SU-DHL-6 (cell line): ENCODE measurements around the gene DIS3L2.

ENCODE experiments used
- H2AFZ ChIP-seq: fragments of 200-600 bp; sonication (generic); 2 replicates; pipeline ENCODE4 v1.6.1; 2014; ENCODE audit warnings: low read depth, mild to moderate bottlenecking, moderate library complexity, mixed read lengths, antibody characterized with exemption, low read length; ENCODE audit not compliant: severe bottlenecking
- H3F3A ChIP-seq: fragments of 200-600 bp; shearing (Covaris generic); 2 replicates; pipeline ENCODE4 v1.6.0; 2016; ENCODE audit warnings: antibody characterized with exemption, mild to moderate bottlenecking; ENCODE audit not compliant: insufficient read depth
- H3K27ac ChIP-seq: fragments of 200-600 bp; sonication (generic); 2 replicates; pipeline ENCODE4 v1.5.1; 2016; ENCODE audit warnings: low read depth, mild to moderate bottlenecking, low read length, moderate library complexity, mixed read lengths
- H3K27me3 ChIP-seq: fragments of 200-600 bp; sonication (generic), shearing (Covaris generic); 2 replicates; pipeline ENCODE4 v1.6.0; 2014; ENCODE audit warnings: mild to moderate bottlenecking, low read length
- H3K36me3 ChIP-seq: fragments of 200-600 bp; sonication (generic); 2 replicates; pipeline ENCODE4 v1.6.1; 2014; ENCODE audit warnings: mild to moderate bottlenecking, low read length, mixed read lengths
- H3K4me2 ChIP-seq: fragments of 300-600, 200-600 bp; shearing (Covaris generic), sonication (generic); 2 replicates; pipeline ENCODE4 v1.6.0; 2014; ENCODE audit warnings: low read length, low read depth, mild to moderate bottlenecking; ENCODE audit not compliant: poor library complexity, severe bottlenecking
- H3K4me3 ChIP-seq: fragments of 200-600 bp; sonication (generic); 2 replicates; pipeline ENCODE4 v1.5.1; 2014; ENCODE audit warnings: antibody characterized with exemption, low read length, mild to moderate bottlenecking, mixed read lengths; ENCODE audit not compliant: insufficient read depth, poor library complexity, severe bottlenecking
- H3K79me2 ChIP-seq: fragments of 200-600 bp; sonication (generic); 2 replicates; pipeline ENCODE4 v1.6.1; 2014; ENCODE audit warnings: mild to moderate bottlenecking, low read length, moderate library complexity; ENCODE audit not compliant: insufficient read depth
- H3K9ac ChIP-seq: fragments of 200-600 bp; sonication (generic); 2 replicates; pipeline ENCODE4 v1.7.0; 2014; ENCODE audit warnings: mild to moderate bottlenecking, low read length
- H3K9me2 ChIP-seq: fragments of 200-600 bp; sonication (generic); replicated peaks from 2 replicates; pipeline ENCODE4 v1.6.1; 2014; ENCODE audit warnings: low read length; ENCODE audit not compliant: insufficient read depth
- H3K9me3 ChIP-seq: fragments of 200-600 bp; sonication (generic); 2 replicates; pipeline ENCODE4 v1.6.1; 2014; ENCODE audit warnings: low read length, mixed read lengths; ENCODE audit not compliant: insufficient read depth
- H4K20me1 ChIP-seq: fragments of 200-600 bp; sonication (generic); 2 replicates; pipeline ENCODE4 v1.6.1; 2014; ENCODE audit warnings: low read depth, mild to moderate bottlenecking, antibody characterized with exemption, low read length, moderate library complexity, mixed read lengths
- CTCF ChIP-seq: fragments of 200-600 bp; sonication (generic); IDR thresholded peaks from one replicate; pipeline ENCODE4 v1.5.1; 2017; ENCODE audit warnings: antibody characterized with exemption, mild to moderate bottlenecking, low read length, moderate library complexity; ENCODE audit not compliant: insufficient read depth, poor library complexity, severe bottlenecking
- EZH2phosphoT487 ChIP-seq: fragments of 200-600 bp; sonication (generic), shearing (Covaris generic); conservative IDR thresholded peaks from 2 replicates; pipeline ENCODE4 v1.6.1; 2018; ENCODE audit warnings: mild to moderate bottlenecking, antibody characterized with exemption, low read length, moderate library complexity, mixed read lengths

The DIS3L2 gene

DNA sequence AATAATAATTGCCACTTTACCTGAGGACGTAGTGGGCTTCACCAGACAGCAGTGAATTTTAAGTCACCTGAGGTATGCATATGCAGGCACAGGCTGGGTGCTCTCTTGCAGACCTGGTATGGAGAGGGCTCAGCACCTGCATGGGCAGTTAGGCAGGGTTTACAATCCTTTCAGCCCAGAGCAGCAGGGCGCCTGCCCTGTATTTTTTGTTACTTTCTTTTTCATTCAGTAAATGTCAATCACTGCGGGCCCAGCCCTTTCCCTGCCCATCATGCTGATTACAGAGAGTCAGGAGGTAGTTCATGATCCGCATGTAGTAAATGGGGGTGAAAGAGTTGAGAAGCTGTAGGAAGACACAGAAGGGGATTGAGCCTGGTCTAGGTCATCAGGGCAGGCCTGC is 270.0 kb downstream of the DIS3L2 start:
- Histone ChIP-seq H2AFZ (no peak overlapping the region), H3K79me2 (no peaks in the 10 kb centered on the region), H3K27ac (no peak overlapping the region), H4K20me1 (no peaks in the 10 kb centered on the region), H3K9ac (no peak overlapping the region), H3K9me3 (no peaks in the 10 kb centered on the region), H3K27me3 (no peaks in the 10 kb centered on the region), H3K4me2 (no peak overlapping the region), H3K36me3 (no peaks in the 10 kb centered on the region), H3K9me2 (no peaks in the 10 kb centered on the region), H3F3A (no peaks in the 10 kb centered on the region), H3K4me3 (no peak overlapping the region)
- no peak for TF ChIP-seq CTCF
- no peak for TF ChIP-seq EZH2phosphoT487

DNA sequence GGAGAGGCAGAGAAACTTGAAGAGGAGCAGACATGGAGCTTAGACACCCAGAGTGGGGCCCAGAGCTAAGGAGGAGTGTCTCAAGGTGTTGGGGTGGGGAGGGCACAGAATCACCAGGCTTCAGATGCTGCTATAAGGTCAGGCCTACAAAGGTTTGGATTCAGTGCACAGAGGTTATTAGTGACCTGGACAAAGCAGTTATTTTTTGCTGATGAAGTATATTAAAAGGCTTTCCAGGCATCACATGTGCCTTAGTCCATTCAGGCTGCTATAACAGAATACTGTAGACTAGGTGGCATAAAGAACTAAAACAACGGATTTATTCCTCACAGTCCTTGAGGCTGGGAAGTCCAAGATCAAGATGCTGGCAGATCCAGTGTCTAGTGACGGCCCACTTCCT is 271.4 kb downstream of the DIS3L2 start:
- Histone ChIP-seq H3K36me3 (no peaks in the 10 kb centered on the region), H3K4me2 (no peak overlapping the region), H2AFZ (no peak overlapping the region), H4K20me1 (no peaks in the 10 kb centered on the region), H3K27ac (no peak overlapping the region), H3K4me3 (no peak overlapping the region), H3K27me3 (no peaks in the 10 kb centered on the region), H3K9me3 (no peaks in the 10 kb centered on the region), H3K9me2 (no peaks in the 10 kb centered on the region), H3F3A (no peaks in the 10 kb centered on the region), H3K79me2 (no peaks in the 10 kb centered on the region), H3K9ac (no peak overlapping the region)
- no peak for TF ChIP-seq EZH2phosphoT487
- TF ChIP-seq CTCF = no peak

DNA sequence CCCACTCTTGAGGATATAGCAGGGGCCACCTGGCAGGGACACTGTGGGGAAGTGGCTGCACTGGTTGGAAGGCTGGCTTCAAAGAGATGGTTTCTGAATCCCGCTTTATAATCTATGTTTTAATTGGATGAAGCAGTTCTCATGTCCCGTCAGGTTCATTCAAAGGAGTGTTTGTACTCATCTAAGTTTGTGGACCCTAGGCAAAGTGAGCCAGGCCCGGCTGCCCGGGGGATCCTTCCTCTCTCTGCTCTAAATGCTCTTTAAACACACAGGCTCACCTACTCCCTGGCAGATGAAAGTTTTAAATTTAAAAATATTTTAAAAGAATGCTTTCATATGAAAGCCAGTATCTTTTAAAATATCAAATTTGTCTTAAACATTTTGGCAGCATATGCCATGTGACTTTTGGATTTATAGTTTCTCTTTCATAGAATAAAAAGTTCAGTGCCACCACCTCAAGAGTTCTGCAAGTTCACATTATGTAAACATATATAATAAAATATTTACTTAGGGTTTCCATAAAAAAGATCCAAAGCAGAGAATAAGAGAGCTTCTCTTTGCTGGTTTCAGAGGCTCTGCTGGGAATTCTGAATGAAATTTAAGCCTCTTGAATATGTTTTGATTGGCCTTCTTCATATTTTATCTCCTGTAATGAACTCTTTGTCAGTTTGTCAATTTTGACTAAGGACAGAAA is 273.6 kb downstream of the DIS3L2 start:
- no peak overlapping the region for H3K9ac ChIP-seq
- H3K79me2 ChIP-seq = no peaks in the 10 kb centered on the region
- H3K27ac ChIP-seq = no peak overlapping the region
- no peaks in the 10 kb centered on the region for H3K36me3 ChIP-seq
- no peak overlapping the region for H3K4me3 ChIP-seq
- no peaks in the 10 kb centered on the region for H4K20me1 ChIP-seq
- TF ChIP-seq CTCF (no peak), EZH2phosphoT487 (no peak)
- no peaks in the 10 kb centered on the region for H3K9me3 ChIP-seq
- no peaks in the 10 kb centered on the region for H3K9me2 ChIP-seq
- no peak overlapping the region for H3K4me2 ChIP-seq
- no peaks in the 10 kb centered on the region for H3F3A ChIP-seq
- no peak overlapping the region for H2AFZ ChIP-seq
- H3K27me3 ChIP-seq = no peaks in the 10 kb centered on the region
